Nephron (organoid): ENCODE data around the gene SLIT1.

Source experiments
- H3K27ac Mint-ChIP-seq, 3 experiments: 2 replicates each; pipeline ENCODE4 v1.8.0; 2020; ENCODE audit warnings: mixed read lengths in 3 of 3, mild to moderate bottlenecking in 2 of 3, moderate library complexity in 1 of 3
- H3K27me3 Mint-ChIP-seq: 2 replicates; pipeline ENCODE4 v1.8.0; 2021; ENCODE audit warnings: low read depth, mild to moderate bottlenecking, moderate library complexity, mixed read lengths
- H3K36me3 Mint-ChIP-seq: 2 replicates; pipeline ENCODE4 v1.8.0; 2020; ENCODE audit warnings: low read depth, mixed read lengths
- H3K4me1 Mint-ChIP-seq: 2 replicates; pipeline ENCODE4 v1.8.0; 2020; ENCODE audit warnings: mixed read lengths
- H3K4me3 Mint-ChIP-seq, 3 experiments: 2 replicates each; pipeline ENCODE4 v1.8.0; 2020; ENCODE audit warnings: mild to moderate bottlenecking in 3 of 3, mixed read lengths in 3 of 3, moderate library complexity in 2 of 3
- H3K9me3 Mint-ChIP-seq: 2 replicates; pipeline ENCODE4 v1.8.0; 2020; ENCODE audit warnings: mixed read lengths
- CTCF ChIP-seq, 3 experiments: fragments of 200-600 bp; sonication (generic); IDR thresholded peaks; one replicate each; pipeline ENCODE4 v1.5.0; 2021; ENCODE audit warnings: antibody characterized with exemption in 3 of 3; ENCODE audit not compliant: unreplicated experiment in 3 of 3

Gene SLIT1

GRCh38 chr10:97185326-97186058 is at the start of gene SLIT1:
Gene SLIT1 (minus strand): TSS chr10:97185959. CDS start chr10:97185674, 285 bp downstream.
- H3K27ac Mint-ChIP-seq, result no peak within 1 kb of the TSS
- no peaks in the 10 kb centered on the region for H3K9me3 Mint-ChIP-seq
- no peak for TF ChIP-seq CTCF (IDR thresholded peaks at IDR 0.05; ENCODE audit: unreplicated experiment in 3 of 3)
- H3K4me3 Mint-ChIP-seq, result peak within 1 kb of the TSS; percentile 82 to 84 (median 84)
- no peaks in the 10 kb centered on the region for H3K36me3 Mint-ChIP-seq
- H3K4me1 Mint-ChIP-seq, result peaks cover 20% of the 10 kb centered on the region
- H3K27me3 Mint-ChIP-seq, result peaks cover 74% of the 10 kb centered on the region

GRCh38 chr10:97235353-97235752 is 49.6 kb upstream of the SLIT1 start:
- H3K9me3 Mint-ChIP-seq, result no peaks in the 10 kb centered on the region
- no peaks in the 10 kb centered on the region for H3K27me3 Mint-ChIP-seq
- no peak overlapping the region for H3K4me3 Mint-ChIP-seq
- no peaks in the 10 kb centered on the region for H3K4me1 Mint-ChIP-seq
- TF ChIP-seq CTCF (IDR thresholded peaks at IDR 0.05; ENCODE audit: unreplicated experiment in 3 of 3), result no peak
- no peak overlapping the region for H3K27ac Mint-ChIP-seq
- peaks cover 10% of the 10 kb centered on the region for H3K36me3 Mint-ChIP-seq

GRCh38 chr10:97234400-97234799 is 48.6 kb upstream of the SLIT1 start:
- Mint-ChIP-seq H3K4me1 (no peaks in the 10 kb centered on the region), H3K36me3 (peaks cover 20% of the 10 kb centered on the region), H3K9me3 (no peaks in the 10 kb centered on the region), H3K27ac (no peak overlapping the region), H3K27me3 (no peaks in the 10 kb centered on the region), H3K4me3 (no peak overlapping the region)
- TF ChIP-seq CTCF (IDR thresholded peaks at IDR 0.05; ENCODE audit: unreplicated experiment in 3 of 3), result peak; percentile 64 to 67 (median 65)

- Mint-ChIP-seq H3K4me1 (no peaks in the 10 kb centered on the region), H3K27ac (no peak overlapping the region), H3K36me3 (peaks cover 41% of the 10 kb centered on the region), H3K4me3 (no peak overlapping the region), H3K9me3 (no peaks in the 10 kb centered on the region), H3K27me3 (no peaks in the 10 kb centered on the region)
- no peak for TF ChIP-seq CTCF (IDR thresholded peaks at IDR 0.05; ENCODE audit: unreplicated experiment in 3 of 3)
Observed at GRCh38 chr10:97230146-97230545, 44.4 kb upstream of the SLIT1 start.

GRCh38 chr10:97229322-97230015 is 43.7 kb upstream of the SLIT1 start:
- no peak for TF ChIP-seq CTCF (IDR thresholded peaks at IDR 0.05; ENCODE audit: unreplicated experiment in 3 of 3)
- Mint-ChIP-seq H3K27ac (no peak overlapping the region), H3K27me3 (no peaks in the 10 kb centered on the region), H3K4me3 (no peak overlapping the region), H3K9me3 (no peaks in the 10 kb centered on the region), H3K36me3 (peaks cover 43% of the 10 kb centered on the region), H3K4me1 (no peaks in the 10 kb centered on the region)
